ENCODE data around the gene KCND3. TPM values are rescaled to one million over a fixed set of nuclear protein-coding genes. Genes with fewer than 3 reads are reported as not detected.

KCND3 gene
- polyA plus RNA-seq, 1 donor from 2014 or later = 7.8 TPM

DNA sequence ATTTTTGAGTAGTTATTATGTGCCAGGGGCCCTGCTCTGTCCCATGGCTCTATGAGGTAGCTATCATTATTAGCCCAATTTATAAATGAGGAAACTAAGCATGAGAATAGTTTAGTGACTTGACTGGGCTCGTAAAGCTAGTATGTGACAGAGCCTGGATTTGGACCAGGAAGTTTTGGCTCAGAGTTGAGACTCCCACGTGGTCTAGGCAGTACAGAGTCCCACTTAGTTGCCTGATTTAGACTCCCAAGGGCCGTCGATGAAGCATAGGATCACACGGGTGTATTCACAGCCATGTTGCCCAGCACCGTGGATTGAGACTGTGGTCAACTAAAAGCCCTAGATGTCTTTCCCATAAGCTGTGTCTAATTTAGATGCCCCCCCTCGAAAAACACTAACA is 152.1 kb downstream of the KCND3 start:
- H3K4me2 ChIP-seq (ENCODE audit: low read length) = no peak overlapping the region
- no peaks in the 10 kb centered on the region for H3F3A ChIP-seq (ENCODE audit: insufficient read depth, low read length, poor library complexity, severe bottlenecking)
- H3K79me2 ChIP-seq (replicated peaks; ENCODE audit: insufficient read depth, low read length) = no peaks in the 10 kb centered on the region
- H2AFZ ChIP-seq (ENCODE audit: low read depth, low read length) = no peak overlapping the region
- H3K27me3 ChIP-seq (ENCODE audit: insufficient read depth, low read depth, low read length) = no peaks in the 10 kb centered on the region
- H3K9ac ChIP-seq (ENCODE audit: low read length) = no peak overlapping the region
- H3K27ac ChIP-seq (ENCODE audit: low read length) = no peak overlapping the region
- no peaks in the 10 kb centered on the region for H3K9me3 ChIP-seq (ENCODE audit: low read length)
- no peaks in the 10 kb centered on the region for H3K9me2 ChIP-seq (ENCODE audit: insufficient read depth, low read length)
- no peaks in the 10 kb centered on the region for H4K20me1 ChIP-seq (ENCODE audit: insufficient read depth)
- TF ChIP-seq, protein P1, sequence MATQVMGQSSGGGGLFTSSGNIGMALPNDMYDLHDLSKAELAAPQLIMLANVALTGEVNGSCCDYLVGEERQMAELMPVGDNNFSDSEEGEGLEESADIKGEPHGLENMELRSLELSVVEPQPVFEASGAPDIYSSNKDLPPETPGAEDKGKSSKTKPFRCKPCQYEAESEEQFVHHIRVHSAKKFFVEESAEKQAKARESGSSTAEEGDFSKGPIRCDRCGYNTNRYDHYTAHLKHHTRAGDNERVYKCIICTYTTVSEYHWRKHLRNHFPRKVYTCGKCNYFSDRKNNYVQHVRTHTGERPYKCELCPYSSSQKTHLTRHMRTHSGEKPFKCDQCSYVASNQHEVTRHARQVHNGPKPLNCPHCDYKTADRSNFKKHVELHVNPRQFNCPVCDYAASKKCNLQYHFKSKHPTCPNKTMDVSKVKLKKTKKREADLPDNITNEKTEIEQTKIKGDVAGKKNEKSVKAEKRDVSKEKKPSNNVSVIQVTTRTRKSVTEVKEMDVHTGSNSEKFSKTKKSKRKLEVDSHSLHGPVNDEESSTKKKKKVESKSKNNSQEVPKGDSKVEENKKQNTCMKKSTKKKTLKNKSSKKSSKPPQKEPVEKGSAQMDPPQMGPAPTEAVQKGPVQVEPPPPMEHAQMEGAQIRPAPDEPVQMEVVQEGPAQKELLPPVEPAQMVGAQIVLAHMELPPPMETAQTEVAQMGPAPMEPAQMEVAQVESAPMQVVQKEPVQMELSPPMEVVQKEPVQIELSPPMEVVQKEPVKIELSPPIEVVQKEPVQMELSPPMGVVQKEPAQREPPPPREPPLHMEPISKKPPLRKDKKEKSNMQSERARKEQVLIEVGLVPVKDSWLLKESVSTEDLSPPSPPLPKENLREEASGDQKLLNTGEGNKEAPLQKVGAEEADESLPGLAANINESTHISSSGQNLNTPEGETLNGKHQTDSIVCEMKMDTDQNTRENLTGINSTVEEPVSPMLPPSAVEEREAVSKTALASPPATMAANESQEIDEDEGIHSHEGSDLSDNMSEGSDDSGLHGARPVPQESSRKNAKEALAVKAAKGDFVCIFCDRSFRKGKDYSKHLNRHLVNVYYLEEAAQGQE (IDR thresholded peaks at IDR 0.05; ENCODE audit: borderline replicate concordance) = no peak
- TF ChIP-seq RAD21 (conservative IDR thresholded peaks at IDR 0.05) = no peak
- TF ChIP-seq, protein P2, sequence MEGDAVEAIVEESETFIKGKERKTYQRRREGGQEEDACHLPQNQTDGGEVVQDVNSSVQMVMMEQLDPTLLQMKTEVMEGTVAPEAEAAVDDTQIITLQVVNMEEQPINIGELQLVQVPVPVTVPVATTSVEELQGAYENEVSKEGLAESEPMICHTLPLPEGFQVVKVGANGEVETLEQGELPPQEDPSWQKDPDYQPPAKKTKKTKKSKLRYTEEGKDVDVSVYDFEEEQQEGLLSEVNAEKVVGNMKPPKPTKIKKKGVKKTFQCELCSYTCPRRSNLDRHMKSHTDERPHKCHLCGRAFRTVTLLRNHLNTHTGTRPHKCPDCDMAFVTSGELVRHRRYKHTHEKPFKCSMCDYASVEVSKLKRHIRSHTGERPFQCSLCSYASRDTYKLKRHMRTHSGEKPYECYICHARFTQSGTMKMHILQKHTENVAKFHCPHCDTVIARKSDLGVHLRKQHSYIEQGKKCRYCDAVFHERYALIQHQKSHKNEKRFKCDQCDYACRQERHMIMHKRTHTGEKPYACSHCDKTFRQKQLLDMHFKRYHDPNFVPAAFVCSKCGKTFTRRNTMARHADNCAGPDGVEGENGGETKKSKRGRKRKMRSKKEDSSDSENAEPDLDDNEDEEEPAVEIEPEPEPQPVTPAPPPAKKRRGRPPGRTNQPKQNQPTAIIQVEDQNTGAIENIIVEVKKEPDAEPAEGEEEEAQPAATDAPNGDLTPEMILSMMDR (IDR thresholded peaks at IDR 0.05; ENCODE audit: poor library complexity, severe bottlenecking) = no peak
- TF ChIP-seq EP300 (conservative IDR thresholded peaks at IDR 0.05; ENCODE audit: poor library complexity, severe bottlenecking) = no peak
- no peak for TF ChIP-seq EZH2 (IDR thresholded peaks at IDR 0.05; ENCODE audit: borderline replicate concordance, insufficient read depth, low read length, poor library complexity, severe bottlenecking)
- TF ChIP-seq MXI1 (conservative IDR thresholded peaks at IDR 0.05; ENCODE audit: poor library complexity, severe bottlenecking) = no peak
- TF ChIP-seq POLR2AphosphoS5 (IDR thresholded peaks at IDR 0.05) = no peak
- TF ChIP-seq TAF1 (IDR thresholded peaks at IDR 0.05; ENCODE audit: low read depth) = no peak
- no peak for TF ChIP-seq SMC3 (conservative IDR thresholded peaks at IDR 0.05; ENCODE audit: poor library complexity)
- no peak overlapping the region for H3K4me3 ChIP-seq (ENCODE audit: low read length)
- no peaks in the 10 kb centered on the region for H3K36me3 ChIP-seq (ENCODE audit: insufficient read depth, low read length)

DNA sequence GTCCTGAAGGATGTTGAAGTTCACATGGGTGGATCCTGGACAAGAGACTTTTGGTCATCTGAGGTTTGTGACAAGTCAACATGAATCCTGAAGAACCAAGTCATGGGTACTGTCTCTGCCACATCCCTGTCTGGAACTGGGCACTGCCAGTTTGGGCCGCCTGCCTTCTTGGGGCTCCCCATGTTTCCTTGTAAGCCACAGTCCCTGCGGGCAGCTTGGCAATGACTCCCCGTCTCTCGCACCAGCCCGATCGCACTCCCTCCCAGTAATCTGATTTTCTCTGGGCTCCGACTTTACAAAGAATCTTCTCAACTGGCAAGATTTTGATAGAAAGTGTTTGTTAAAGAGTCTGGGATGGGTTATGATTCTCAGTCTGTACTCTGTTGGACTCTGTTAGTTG is 153.4 kb downstream of the KCND3 start:
- H3K9me2 ChIP-seq (ENCODE audit: insufficient read depth, low read length) = no peaks in the 10 kb centered on the region
- no peaks in the 10 kb centered on the region for H3F3A ChIP-seq (ENCODE audit: insufficient read depth, low read length, poor library complexity, severe bottlenecking)
- no peaks in the 10 kb centered on the region for H3K9me3 ChIP-seq (ENCODE audit: low read length)
- no peaks in the 10 kb centered on the region for H3K36me3 ChIP-seq (ENCODE audit: insufficient read depth, low read length)
- no peak overlapping the region for H3K4me2 ChIP-seq (ENCODE audit: low read length)
- TF ChIP-seq TAF1 (IDR thresholded peaks at IDR 0.05; ENCODE audit: low read depth) (no peak), EZH2 (IDR thresholded peaks at IDR 0.05; ENCODE audit: borderline replicate concordance, insufficient read depth, low read length, poor library complexity, severe bottlenecking) (no peak), RAD21 (conservative IDR thresholded peaks at IDR 0.05) (no peak), SMC3 (conservative IDR thresholded peaks at IDR 0.05; ENCODE audit: poor library complexity) (no peak), POLR2AphosphoS5 (IDR thresholded peaks at IDR 0.05) (no peak)
- TF ChIP-seq, protein P1 (IDR thresholded peaks at IDR 0.05; ENCODE audit: borderline replicate concordance) = no peak
- TF ChIP-seq, protein P2 (IDR thresholded peaks at IDR 0.05; ENCODE audit: poor library complexity, severe bottlenecking) = no peak
- H3K4me3 ChIP-seq (ENCODE audit: low read length) = no peak overlapping the region
- no peaks in the 10 kb centered on the region for H3K27me3 ChIP-seq (ENCODE audit: insufficient read depth, low read depth, low read length)
- H4K20me1 ChIP-seq (ENCODE audit: insufficient read depth) = no peaks in the 10 kb centered on the region
- H3K9ac ChIP-seq (ENCODE audit: low read length) = no peak overlapping the region
- H2AFZ ChIP-seq (ENCODE audit: low read depth, low read length) = no peak overlapping the region
- no peak overlapping the region for H3K27ac ChIP-seq (ENCODE audit: low read length)
- no peaks in the 10 kb centered on the region for H3K79me2 ChIP-seq (replicated peaks; ENCODE audit: insufficient read depth, low read length)
